ENCODE measurements around the gene AUTS2.

- TF ChIP-seq TAF1 (IDR thresholded peaks at IDR 0.05; ENCODE audit: borderline replicate concordance, low read depth, low read length) (no peak), POLR2A (IDR thresholded peaks at IDR 0.05; ENCODE audit: low read depth, low read length) (no peak), POLR2AphosphoS5 (IDR thresholded peaks at IDR 0.05; ENCODE audit: low read depth, low read length) (no peak)
Measured at GRCh38 chr7:69756235-69756634, 158.0 kb downstream of the AUTS2 start.
